SU-DHL-6 (cell line): ENCODE results near the gene SEC14L5.

Experiments
- CTCF ChIP-seq: fragments of 200-600 bp; sonication (generic); IDR thresholded peaks from one replicate; pipeline ENCODE4 v1.5.1; 2017; ENCODE audit warnings: antibody characterized with exemption, mild to moderate bottlenecking, low read length, moderate library complexity; ENCODE audit not compliant: insufficient read depth, poor library complexity, severe bottlenecking
- EZH2phosphoT487 ChIP-seq: fragments of 200-600 bp; sonication (generic), shearing (Covaris generic); conservative IDR thresholded peaks from 2 replicates; pipeline ENCODE4 v1.6.1; 2018; ENCODE audit warnings: mild to moderate bottlenecking, antibody characterized with exemption, low read length, moderate library complexity, mixed read lengths

GRCh38 chr16:5017678-5017969 is 59.5 kb downstream of the SEC14L5 start:
- no peak for TF ChIP-seq CTCF
- TF ChIP-seq EZH2phosphoT487: no peak
